DND-41 (cell line): ENCODE measurements around the gene RAD51AP1.

Experiments used
- CTCF ChIP-seq: IDR thresholded peaks from 2 replicates; pipeline ENCODE4 v1.5.1; 2012; ENCODE audit warnings: borderline replicate concordance, low read length, moderate library complexity, mild to moderate bottlenecking; ENCODE audit not compliant: poor library complexity, severe bottlenecking; ENCODE audit errors: extremely low read depth
- EZH2 ChIP-seq: IDR thresholded peaks from 3 replicates; pipeline ENCODE4 v1.6.1; 2012; ENCODE audit warnings: borderline replicate concordance, low read depth, mild to moderate bottlenecking, moderate library complexity, low read length, inconsistent platforms; ENCODE audit not compliant: severe bottlenecking

GRCh38 chr12:4604684-4605193 lies 66.0 kb downstream of the RAD51AP1 start:
- TF ChIP-seq EZH2 (no peak), CTCF (peak; percentile 99)
